MM.1S (cell line): Measurements from ENCODE around the gene MMP24OS.
A peak's percentile ranks its signal among the peaks of the same experiment; 100 is the strongest.

Experiments
- DNase-seq: peaks from one replicate; pipeline ENCODE4 v3.0.0-alpha.2; 2015
- H2AFZ ChIP-seq: fragments of 300-600 bp; sonication (generic); 2 replicates; pipeline ENCODE4 v1.6.0; 2016; ENCODE audit warnings: antibody characterized with exemption, low read length
- H3F3A ChIP-seq: fragments of 300-600 bp; sonication (generic); 2 replicates; pipeline ENCODE4 v1.6.1; 2016; ENCODE audit warnings: mild to moderate bottlenecking, antibody characterized with exemption, low read length, moderate library complexity, mixed read lengths; ENCODE audit not compliant: insufficient read depth
- H3K27ac ChIP-seq: fragments of 300-600 bp; sonication (generic); 2 replicates; pipeline ENCODE4 v1.5.1; 2016; ENCODE audit warnings: mild to moderate bottlenecking, low read length
- H3K27me3 ChIP-seq: fragments of 300-600 bp; sonication (generic); replicated peaks from 2 replicates; pipeline ENCODE4 v1.6.0; 2016; ENCODE audit warnings: low read length; ENCODE audit not compliant: insufficient read depth
- H3K36me3 ChIP-seq: fragments of 300-600 bp; sonication (generic); replicated peaks from 2 replicates; pipeline ENCODE4 v1.6.1; 2016; ENCODE audit warnings: mild to moderate bottlenecking, low read length, mixed read lengths; ENCODE audit not compliant: insufficient read depth
- H3K4me1 ChIP-seq: fragments of 300-600 bp; sonication (generic); 2 replicates; pipeline ENCODE4 v1.6.1; 2016; ENCODE audit warnings: low read length, mixed read lengths
- H3K4me2 ChIP-seq: fragments of 300-600 bp; sonication (generic); 2 replicates; pipeline ENCODE4 v1.6.0; 2016; ENCODE audit warnings: low read depth, low read length
- H3K4me3 ChIP-seq: fragments of 300-600 bp; sonication (generic); 2 replicates; pipeline ENCODE4 v1.5.1; 2016; ENCODE audit warnings: low read length, mixed read lengths
- H3K79me2 ChIP-seq: fragments of 300-600 bp; sonication (generic); 2 replicates; pipeline ENCODE4 v1.6.1; 2016; ENCODE audit warnings: mixed run types, low read length, mixed read lengths
- H3K9ac ChIP-seq: fragments of 300-600 bp; sonication (generic); 2 replicates; pipeline ENCODE4 v1.6.1; 2016; ENCODE audit warnings: low read length, mixed read lengths
- H3K9me2 ChIP-seq: fragments of 300-600 bp; sonication (generic); replicated peaks from 2 replicates; pipeline ENCODE4 v1.6.1; 2016; ENCODE audit warnings: mild to moderate bottlenecking, low read length, mixed read lengths; ENCODE audit not compliant: insufficient read depth
- H3K9me3 ChIP-seq: fragments of 300-600 bp; sonication (generic); replicated peaks from 2 replicates; pipeline ENCODE4 v1.6.1; 2016; ENCODE audit warnings: mild to moderate bottlenecking, low read length, mixed read lengths; ENCODE audit not compliant: insufficient read depth
- H4K20me1 ChIP-seq: fragments of 300-600 bp; sonication (generic); 2 replicates; pipeline ENCODE4 v1.6.1; 2016; ENCODE audit warnings: mild to moderate bottlenecking, low read length, moderate library complexity, mixed read lengths; ENCODE audit not compliant: insufficient read depth
- CTCF ChIP-seq: fragments of 300-600 bp; sonication (generic); IDR thresholded peaks from 2 replicates; pipeline ENCODE4 v1.5.1; 2016; ENCODE audit warnings: antibody characterized with exemption, low read length, mixed read lengths
- EZH2 ChIP-seq: fragments of 300-600 bp; sonication (generic); optimal IDR thresholded peaks from 2 replicates; pipeline ENCODE3; 2017; ENCODE audit warnings: low read depth, mild to moderate bottlenecking, antibody characterized with exemption, low read length, mixed read lengths
- EZH2phosphoT487 ChIP-seq: fragments of 300-600 bp; sonication (generic); IDR thresholded peaks from 2 replicates; pipeline ENCODE4 v1.6.1; 2018; ENCODE audit warnings: antibody characterized with exemption, low read length

The MMP24OS gene

GRCh38 chr20:35285806-35286076 lies 7.8 kb upstream of the MMP24OS start:
- H3K27ac ChIP-seq = no peak overlapping the region
- H3K27me3 ChIP-seq = peaks cover 14% of the 10 kb centered on the region
- TF ChIP-seq EZH2 (no peak), EZH2phosphoT487 (no peak), CTCF (no peak)
- H3K9me3 ChIP-seq = no peaks in the 10 kb centered on the region
- DNase-seq = no peak
- no peak overlapping the region for H3K4me2 ChIP-seq
- H3F3A ChIP-seq = no peaks in the 10 kb centered on the region
- H3K36me3 ChIP-seq = no peaks in the 10 kb centered on the region
- H4K20me1 ChIP-seq = no peaks in the 10 kb centered on the region
- H3K4me1 ChIP-seq = peaks cover 5% of the 10 kb centered on the region; the same call in 1 of the 2 replicates
- H3K79me2 ChIP-seq = peaks cover 29% of the 10 kb centered on the region
- no peak overlapping the region; the same call in 1 of the 2 replicates for H2AFZ ChIP-seq
- no peak overlapping the region for H3K4me3 ChIP-seq
- H3K9ac ChIP-seq = no peak overlapping the region
- H3K9me2 ChIP-seq = no peaks in the 10 kb centered on the region

- Histone ChIP-seq H3K27ac (no peak overlapping the region), H3K79me2 (peaks cover 33% of the 10 kb centered on the region), H3K36me3 (no peaks in the 10 kb centered on the region), H4K20me1 (no peaks in the 10 kb centered on the region), H3K4me1 (peaks cover 5% of the 10 kb centered on the region; the same call in 1 of the 2 replicates), H3K4me3 (peak overlapping the region; percentile 85), H3K9me2 (no peaks in the 10 kb centered on the region), H3K9ac (peak overlapping the region; percentile 75; the same call in 1 of the 2 replicates), H3F3A (no peaks in the 10 kb centered on the region), H3K4me2 (peak overlapping the region; percentile 96), H2AFZ (peak overlapping the region; percentile 100), H3K27me3 (peaks cover 14% of the 10 kb centered on the region), H3K9me3 (no peaks in the 10 kb centered on the region)
- TF ChIP-seq EZH2phosphoT487 = no peak
- TF ChIP-seq EZH2 = no peak
- no peak for TF ChIP-seq CTCF
- no peak for DNase-seq
Observed at GRCh38 chr20:35284992-35285805, 7.3 kb upstream of the MMP24OS start.

GRCh38 chr20:35284267-35284991 lies 6.5 kb upstream of the MMP24OS start, which contains the start of gene EIF6:
EIF6 (minus strand) TSS chr20:35284772; CDS start chr20:35284487, 285 bp downstream.
- H3F3A ChIP-seq = peaks cover 1% of the 10 kb centered on the region; the same call in 1 of the 2 replicates
- H3K4me1 ChIP-seq = peaks cover 5% of the 10 kb centered on the region; the same call in 1 of the 2 replicates
- H3K4me3 ChIP-seq = peak within 1 kb of the TSS; percentile 85
- H3K79me2 ChIP-seq = peaks cover 33% of the 10 kb centered on the region
- peak within 1 kb of the TSS; percentile 96 for H3K4me2 ChIP-seq
- DNase-seq = peak; percentile 88
- peak within 1 kb of the TSS; percentile 100 for H2AFZ ChIP-seq
- no peaks in the 10 kb centered on the region for H3K36me3 ChIP-seq
- H3K27me3 ChIP-seq = peaks cover 8% of the 10 kb centered on the region; the same call in 1 of the 2 replicates
- no peaks in the 10 kb centered on the region for H3K9me3 ChIP-seq
- peak within 1 kb of the TSS; percentile 12; the same call in 1 of the 2 replicates for H3K27ac ChIP-seq
- no peak for TF ChIP-seq CTCF
- TF ChIP-seq EZH2 = no peak
- TF ChIP-seq EZH2phosphoT487 = no peak
- H3K9me2 ChIP-seq = no peaks in the 10 kb centered on the region
- H4K20me1 ChIP-seq = no peaks in the 10 kb centered on the region
- peak within 1 kb of the TSS; percentile 75 for H3K9ac ChIP-seq
